Anterior cingulate cortex (tissue), 58 donors: ENCODE data around the gene LRRC58.
"Not testable (repeated sequence)": the region's sequence is repeated elsewhere in the genome, so short reads cannot be mapped to it uniquely, and the experiment has no call there.

ENCODE experiments used
- DNase-seq, 58 donors: peaks; one replicate each; lab custom pipeline; 2025; lab: John Stamatoyannopoulos, UW

Gene LRRC58

DNA sequence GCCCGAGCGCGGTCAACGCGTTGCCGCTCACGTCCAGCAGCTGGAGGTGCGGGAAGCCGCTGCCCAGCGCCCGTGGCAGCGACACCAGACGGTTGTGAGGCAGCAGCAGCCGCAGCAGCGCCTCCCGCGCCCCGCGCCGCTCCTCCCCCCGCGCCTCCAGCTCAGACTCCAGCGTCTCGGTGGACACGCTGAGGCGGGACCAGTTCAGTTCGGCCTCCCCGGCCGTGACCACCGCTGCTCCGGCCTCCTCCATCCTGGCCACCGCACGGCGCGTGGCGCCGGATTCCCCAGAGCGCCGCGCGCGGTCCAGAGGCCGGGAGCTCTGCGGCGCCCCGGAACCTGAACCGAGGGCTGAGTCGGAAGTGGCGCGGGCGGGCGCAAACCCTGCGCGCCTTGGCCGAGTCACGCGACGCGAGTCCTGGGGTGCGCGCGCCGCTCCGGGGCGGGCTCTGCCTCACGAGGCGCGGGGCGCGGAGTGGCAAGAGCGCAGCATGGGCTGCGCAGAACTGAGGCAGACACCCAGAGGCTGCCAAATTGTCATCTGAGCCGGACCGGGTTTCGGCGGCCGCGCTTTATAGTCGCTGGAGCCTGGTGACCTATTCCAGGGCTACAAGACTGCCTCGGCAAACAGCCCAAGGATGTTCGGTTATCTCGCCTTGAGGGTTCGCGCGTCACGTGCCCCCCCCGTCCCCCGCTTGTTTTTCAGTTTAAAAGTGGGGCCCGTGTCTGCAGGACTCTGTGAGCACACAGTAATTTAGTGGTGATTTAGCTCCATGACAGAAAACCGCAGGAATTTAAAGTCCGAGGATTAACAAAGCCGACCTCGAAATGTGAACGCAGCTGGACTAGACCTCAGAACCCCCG lies at the start of gene LRRC58:
LRRC58 (minus strand) TSS at position 364 of the 864 bp plus-strand sequence; CDS start at position 253, 111 bp downstream.
- peak; percentile 38 to 93 (median 86) for DNase-seq

DNA sequence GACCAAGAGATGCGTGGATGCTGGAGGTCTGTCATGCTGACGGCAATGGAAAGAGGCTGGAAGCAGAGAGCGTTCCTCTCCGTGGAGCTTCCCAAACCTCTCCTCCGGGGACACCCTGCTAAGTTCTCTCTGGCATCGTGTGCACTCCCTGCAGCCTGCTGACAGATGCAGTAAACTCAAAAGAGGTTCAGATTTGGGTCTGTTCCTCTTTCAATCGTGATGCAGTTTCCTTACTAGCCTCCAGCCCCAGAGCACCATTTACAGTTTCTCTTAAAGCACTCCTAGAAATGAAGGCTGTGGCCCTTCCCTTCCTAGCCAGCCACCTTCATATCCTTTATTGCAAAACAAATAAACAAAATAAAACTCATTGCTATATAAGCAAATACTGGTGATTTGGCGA lies 47.3 kb upstream of the LRRC58 start:
- DNase-seq, result no peak

DNA sequence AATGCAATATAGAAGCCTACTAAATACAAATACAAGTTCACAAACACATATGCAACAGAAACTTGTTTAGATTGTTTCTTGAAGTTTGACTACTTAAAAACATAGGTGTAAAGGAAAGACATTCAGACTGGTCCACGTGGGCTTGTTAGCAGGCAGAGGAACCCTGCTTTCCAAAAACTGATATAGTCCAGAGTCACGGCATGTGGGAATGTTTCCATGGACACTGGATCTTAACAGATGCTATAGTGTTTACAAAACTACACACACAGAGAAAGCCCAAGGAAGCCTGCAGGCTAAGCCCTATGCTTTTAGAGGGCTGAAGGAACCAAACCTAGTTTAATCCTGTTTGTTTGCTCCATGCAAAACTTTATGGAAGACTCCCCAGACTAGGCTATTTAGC lies 45.2 kb upstream of the LRRC58 start:
- DNase-seq, result no peak

DNA sequence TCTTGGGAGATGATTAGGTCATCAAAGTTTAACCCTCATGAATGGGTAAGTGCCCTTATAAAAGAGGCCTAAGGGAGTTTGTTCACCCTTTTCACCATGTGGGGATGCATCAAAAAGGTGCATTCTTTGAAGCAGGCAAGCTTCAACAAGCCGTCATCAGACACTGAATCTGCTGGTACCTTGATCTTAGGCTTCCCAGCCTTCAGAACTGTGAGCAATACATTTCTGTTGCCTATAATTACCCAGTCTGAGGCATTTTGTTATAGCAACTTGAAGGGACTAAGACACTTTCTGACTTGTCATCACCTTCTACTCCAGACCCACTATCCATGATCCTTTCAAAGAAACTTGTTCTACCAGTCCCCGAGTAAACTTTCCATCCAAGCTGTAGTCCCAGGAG lies 44.6 kb upstream of the LRRC58 start:
- DNase-seq, result no peak

DNA sequence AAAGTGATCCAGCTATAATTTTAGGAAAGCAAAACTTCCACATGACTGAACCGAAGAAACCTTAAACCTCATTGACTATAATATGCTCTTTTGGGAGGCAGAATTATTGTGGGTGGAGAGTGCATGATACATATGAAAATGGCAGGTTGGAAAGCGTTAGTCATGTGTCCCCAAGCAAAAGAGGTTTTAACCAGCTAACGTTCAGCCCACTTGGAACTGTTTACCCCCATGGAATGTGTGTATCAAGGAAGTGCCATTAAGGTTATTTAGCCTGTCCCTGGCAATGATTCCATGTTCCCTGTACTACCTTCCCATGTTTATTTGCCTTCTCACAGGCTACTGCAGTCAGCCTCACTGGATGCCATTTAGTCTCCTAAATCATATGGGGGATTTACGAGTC lies 44.1 kb upstream of the LRRC58 start:
- no peak for DNase-seq

DNA sequence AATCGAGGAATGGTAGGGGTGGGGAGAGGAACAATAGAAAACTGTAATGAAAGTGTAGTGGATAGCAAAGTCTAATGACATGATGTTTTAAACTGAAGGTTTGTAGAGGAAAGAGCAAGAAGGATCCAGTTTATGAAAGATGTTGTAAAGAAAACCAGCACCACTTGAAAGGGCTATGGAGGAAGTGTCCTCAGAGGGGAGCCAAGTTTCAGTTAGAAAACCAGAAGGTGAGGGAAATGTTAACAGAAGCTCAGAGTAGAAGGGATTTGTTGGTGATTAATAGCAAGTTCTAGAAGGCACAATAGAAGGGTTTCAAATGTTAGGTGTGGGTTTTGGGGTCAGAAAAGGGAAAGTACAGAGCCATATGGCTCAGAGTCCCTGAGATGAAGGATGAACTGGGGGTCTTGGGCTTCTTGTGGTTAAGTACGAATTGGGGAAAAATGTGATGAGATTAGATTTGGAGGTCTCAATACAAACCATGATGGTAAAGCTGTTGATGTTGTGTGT lies 33.8 kb upstream of the LRRC58 start:
- no peak for DNase-seq

DNA sequence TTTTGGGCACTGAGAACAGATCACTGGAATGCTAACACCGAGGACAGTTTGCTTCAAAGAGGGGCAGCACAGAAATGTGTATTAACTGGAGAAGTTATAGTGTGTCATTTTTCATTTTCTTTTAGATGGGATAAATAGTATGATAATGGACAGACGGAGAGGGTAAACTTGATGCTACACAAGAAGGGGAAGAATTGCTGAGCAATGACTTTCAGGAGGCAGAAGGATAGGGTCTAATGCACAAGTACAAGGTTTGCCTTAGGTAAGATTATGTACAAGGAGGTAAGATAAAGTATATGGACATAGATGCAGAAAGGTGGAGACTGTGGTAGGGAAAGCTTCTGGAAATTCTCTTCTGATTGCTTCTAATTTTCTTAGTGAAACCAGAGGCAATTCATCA lies 32.3 kb upstream of the LRRC58 start:
- DNase-seq, result no peak

DNA sequence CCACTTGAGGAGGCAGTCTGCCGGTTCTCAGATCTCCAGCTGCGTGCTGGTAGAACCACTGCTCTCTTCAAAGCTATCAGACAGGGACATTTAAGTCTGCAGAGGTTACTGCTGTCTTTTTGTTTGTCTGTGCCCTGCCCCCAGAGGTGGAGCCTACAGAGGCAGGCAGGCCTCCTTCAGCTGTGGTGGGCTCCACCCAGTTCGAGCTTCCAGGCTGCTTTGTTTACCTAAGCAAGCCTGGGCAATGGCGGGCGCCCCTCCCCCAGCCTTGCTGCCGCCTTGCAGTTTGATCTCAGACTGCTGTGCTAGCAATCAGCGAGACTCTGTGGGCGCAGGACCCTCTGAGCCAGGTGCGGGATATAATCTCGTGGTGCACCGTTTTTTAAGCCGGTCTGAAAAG lies 28.8 kb upstream of the LRRC58 start:
- not testable (repeated sequence) for DNase-seq

DNA sequence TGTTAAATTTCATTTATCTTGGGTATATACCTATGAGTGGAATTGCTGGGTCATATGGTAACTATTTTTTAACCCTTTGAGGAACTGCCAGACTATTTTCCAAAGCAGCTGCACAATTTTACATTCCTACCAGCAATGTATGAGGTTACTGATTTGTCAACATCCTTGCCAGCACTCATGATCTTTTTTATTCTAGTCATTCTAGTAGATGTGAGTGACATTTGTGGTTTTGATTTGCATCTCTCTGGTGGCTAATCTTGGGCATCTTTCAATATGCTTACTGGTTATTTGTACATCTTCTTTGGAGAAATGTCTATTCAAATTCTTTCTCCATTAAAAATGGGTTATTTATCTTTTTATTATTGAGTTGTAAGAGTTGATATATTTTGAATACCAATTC lies 21.3 kb upstream of the LRRC58 start:
- no peak for DNase-seq

DNA sequence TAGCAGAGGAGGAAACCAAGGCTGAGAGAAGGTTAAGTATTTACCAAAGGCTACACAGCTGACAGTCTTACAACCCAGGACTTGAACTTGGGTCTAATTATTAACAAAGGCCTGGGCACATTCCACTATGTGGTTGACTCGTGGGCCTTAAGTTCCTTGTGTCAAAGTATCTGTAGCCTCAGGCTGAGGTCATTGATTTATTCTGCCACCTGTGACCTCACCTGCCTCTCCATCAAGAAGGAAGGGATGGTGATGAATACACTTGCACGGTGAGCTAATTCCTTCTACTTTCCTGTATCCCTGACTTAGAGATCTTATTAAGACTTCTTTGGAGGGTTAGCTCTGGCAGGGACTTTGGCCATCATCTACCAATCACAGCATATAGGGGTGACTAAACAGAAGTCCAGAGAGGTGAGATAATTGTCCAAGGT lies 19.9 kb upstream of the LRRC58 start:
- DNase-seq, result no peak

DNA sequence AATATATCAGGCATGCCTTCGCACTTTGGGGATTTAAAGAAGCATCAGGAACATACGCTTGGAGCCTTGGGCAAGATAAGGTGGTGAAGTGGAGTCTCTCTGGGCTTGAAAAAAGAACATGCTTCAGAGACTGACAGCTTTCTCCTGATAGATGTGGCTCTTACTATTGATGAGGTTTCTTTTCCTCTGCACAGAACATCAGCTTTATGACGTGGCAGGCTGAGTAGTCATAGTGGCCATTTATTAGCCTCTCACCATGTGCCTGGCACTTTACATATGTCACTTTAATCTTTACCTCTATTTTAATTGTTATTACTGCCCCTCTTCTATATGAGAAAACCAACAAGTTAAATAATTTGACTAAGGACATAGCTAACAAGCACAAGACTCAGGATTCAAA lies 19.0 kb upstream of the LRRC58 start:
- no peak for DNase-seq

DNA sequence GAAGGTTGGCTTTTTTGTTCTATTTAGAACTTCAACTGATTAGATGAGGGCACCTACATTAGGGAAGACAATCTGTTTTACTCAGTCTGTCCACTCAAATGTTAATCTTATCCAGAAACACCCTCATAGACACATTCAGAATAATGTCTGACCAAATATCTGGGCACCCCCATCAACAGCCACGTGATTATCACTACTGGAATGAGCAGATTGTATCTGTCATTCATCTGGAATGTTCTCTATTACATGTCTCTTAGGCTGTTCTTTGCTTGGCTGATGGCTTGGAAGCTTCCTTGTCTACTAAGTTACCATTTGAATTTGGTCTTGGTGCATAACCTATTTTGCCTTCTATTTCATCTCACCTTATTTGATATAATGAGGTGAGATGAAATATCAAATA lies 15.7 kb upstream of the LRRC58 start:
- no peak for DNase-seq

DNA sequence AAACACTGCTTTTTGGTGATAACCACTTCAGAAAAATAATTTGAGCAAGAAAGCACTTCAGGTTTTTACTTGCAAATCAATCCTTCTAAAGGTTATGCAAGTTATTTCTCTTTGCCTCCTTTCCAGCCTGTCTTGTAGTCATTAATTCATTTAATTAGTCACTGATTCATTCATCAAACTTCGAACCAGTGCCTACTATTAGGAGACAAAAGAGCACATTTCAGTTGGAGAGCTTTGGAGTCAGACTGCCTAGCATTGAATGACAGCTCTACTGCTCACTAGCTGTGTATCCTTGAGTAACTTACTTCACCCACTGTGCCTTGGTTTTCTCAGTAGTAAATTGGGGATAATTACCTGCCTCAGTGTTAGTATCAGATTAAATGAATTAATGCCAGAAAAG lies 14.9 kb upstream of the LRRC58 start:
- no peak for DNase-seq

DNA sequence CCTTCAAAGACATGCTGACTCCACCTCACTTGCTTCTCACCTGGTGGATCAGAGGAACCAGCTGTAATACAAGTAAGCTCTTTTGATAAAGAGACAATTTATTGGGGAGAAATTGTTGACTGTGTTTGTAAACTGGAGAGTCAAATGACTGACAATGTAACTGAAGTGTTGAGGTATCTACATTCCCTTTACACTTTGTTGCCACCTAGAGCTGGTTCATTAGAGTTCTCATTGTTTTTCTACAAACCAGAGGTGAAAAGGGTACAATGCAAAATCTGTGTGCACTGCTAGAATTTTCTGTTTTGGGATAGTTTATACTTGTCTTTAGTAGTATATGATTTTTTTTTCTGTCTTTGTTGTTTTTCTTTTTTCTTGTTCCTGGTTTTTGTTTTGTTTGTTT lies 8.7 kb upstream of the LRRC58 start:
- no peak for DNase-seq

DNA sequence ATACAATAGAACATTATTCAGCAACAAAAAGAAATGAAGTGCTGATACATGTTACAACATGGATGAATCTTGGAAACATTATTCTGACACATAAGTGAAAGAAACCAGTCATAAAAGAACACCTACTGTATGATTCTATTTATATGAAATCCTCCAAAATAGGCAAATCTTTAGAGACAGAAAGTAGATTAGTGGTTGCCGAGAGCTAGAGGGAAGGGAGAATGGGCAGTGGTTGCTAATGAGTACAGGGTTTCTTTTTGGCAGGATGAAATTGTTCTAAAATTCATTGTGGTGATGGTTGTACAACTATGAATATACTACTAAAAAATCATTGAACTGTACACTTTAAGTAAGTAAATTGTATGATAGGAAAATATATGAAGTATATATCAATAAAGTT lies 6.3 kb upstream of the LRRC58 start:
- no peak for DNase-seq

DNA sequence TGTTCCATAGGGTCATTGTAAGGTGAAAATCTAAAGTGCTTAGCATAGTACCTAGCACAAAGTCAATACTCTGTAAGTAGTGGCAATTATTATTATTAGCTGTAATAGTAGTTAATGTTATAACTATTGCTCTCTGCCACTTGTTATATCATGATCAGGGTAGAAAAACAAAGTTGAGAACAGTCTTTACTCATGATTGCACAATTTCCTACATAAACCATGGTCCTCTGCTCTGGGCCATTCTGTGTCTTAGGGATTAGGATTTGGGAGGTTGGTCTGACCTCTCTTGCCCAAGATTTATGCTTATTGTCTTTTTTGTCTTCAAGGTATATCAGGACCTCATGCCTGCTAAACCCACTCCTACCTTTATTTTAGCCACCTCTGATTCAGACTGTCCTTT lies 4.3 kb upstream of the LRRC58 start:
- DNase-seq, result no peak

DNA sequence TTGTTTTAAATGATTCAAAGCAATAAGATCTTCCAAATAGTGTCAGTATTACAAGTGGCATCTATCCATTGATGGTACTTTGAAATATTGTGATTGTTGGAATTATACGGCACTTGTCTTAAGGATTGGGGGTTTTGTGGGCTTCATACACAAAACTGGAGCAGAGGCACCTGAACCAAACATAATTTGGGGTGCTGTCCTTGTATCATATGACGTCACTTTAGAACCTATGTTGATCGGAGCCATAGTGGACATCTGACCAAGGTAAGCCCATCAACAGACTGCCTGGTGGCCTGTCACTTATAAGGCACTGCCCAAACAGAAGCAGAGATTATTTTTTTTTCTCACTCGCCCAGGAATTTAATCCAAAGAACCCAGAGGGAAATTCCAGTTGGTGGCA lies 2.9 kb upstream of the LRRC58 start:
- no peak for DNase-seq

DNA sequence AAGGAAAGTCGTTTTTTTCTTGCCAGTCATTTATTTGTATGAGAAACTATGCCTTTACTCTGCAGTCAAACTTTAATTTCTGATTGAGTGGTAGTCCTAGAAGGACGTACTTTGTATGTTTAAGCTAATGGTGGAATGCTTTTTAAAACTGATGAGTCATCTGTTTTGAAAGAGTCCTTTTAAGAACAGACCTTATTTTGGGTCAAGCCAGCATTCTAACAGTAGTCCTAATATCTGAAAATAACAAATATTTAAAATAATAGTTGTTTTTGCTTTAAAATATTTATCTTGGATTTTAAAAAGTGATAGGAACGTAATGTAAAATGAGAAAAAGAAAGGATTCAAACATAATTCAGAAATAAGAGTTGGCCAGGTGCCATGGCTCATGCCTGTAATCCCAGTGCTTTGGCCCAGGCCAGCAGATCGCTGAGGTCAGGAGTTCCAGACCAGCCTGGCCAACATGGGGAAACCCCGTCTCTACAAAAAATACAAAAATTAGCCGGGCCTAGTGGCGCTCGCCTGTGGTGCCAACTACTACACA lies 1.3 kb upstream of the LRRC58 start:
- peak in 8 of 58 donors; percentile 1 to 15 (median 8) for DNase-seq

DNA sequence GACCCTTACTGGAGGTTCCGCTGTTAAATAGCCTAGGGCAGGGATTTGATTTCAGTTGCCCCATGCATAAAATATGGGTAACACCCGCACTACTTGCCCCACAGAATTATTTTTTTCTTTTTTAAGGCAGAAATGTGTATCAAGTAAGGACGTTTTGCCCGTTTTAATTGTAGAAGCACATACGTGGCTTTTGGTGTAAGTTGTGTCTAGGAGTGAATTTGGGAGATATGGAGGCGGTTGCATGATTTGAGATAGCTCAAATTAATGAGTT lies 636 bp upstream of the LRRC58 start:
- DNase-seq, result no peak

DNA sequence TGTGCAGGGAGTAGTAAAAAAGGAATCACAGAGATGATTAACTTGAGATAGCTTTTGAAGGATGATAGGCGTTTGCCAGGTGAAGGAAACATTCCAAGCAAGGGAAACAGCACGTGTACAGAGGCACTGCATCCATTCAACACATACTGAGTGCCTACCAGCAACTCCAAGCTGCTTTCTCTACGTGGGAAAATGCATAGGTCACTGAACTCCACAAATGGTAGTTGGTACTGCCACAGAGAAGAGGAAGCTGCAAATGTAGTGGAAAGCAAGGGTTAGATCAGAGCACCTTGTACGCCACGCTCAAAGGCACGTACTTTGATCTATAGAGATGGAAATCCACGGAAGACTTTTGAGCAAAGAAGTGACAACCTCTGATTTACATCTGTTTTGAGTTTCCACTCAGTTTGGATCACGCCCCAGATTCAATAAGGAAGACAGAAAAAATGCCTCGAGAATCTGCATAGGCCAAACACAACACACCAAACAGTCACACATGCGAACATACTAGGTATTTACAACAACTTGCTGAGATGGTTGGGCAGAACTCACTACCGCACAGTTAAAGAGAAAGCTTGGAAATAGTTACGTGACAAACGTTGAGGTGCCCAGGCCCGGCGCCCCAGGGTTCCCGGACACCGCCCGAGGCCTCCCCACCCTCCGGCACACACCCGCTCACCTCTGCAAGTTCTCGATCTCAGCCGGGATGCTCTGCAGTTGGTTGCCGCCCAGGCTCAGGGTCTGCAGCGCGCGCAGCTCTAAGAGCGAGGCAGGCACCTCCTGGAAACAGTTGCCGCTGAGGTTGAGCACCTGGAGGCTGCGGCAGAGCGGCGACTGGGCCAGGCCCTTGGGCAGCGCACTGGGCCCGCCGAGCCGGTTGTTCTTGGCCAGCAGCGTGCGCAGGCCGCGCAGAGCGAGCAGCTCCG lies 826 bp downstream of the LRRC58 start:
- peak in 11 of 58 donors; percentile 32 to 76 (median 40) for DNase-seq

DNA sequence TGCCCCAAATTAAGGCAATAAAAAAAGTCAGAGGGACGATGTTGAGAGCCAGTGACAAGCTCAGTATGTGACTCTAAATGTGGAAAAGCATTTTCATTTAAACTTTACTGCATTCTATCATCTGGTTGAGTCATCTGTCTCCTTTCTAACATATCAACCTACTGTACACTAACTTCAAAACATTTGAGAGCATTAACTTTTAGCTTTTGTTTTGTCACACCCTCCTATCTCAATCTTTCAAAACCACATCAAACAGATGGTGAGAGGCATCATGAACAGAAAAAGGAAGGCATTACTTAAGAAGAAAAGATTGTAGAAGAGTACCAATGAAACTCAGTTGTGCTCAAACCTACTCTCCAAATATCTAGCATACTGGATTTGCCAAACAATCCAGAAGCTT lies 4.8 kb downstream of the LRRC58 start:
- no peak for DNase-seq
